Fibroblast of villous mesenchyme (primary cell): ENCODE results near the gene TMEM161A. TPM values are rescaled to one million over a fixed set of nuclear protein-coding genes. Genes with fewer than 3 reads are reported as not detected.
"Not testable (repeated sequence)": the region's sequence is repeated elsewhere in the genome, so short reads cannot be mapped to it uniquely, and the experiment has no call there.

Experiments used
- DNase-seq: peaks from one replicate; pipeline ENCODE4 v3.0.0-alpha.2; 2010; ENCODE audit warnings: low read depth
- H3K4me3 ChIP-seq: 2 replicates; pipeline ENCODE4 v1.5.1; 2011; ENCODE audit warnings: low read depth, mild to moderate bottlenecking, low read length
- total RNA-seq: library from RNA; depleted of rRNA; stranded (reverse); fragments of >200 nt; gene quantifications from 2 replicates; pipeline ENCODE4 v1.2.3, GENCODE V29; 2012
- TF ChIP-seq, protein P1 (sequence below): IDR thresholded peaks from 2 replicates; pipeline ENCODE4 v1.5.1; 2012; ENCODE audit warnings: low read depth, mild to moderate bottlenecking, low read length; ENCODE audit not compliant: insufficient read depth

The TMEM161A gene
- total RNA-seq, 1 donor, result 18.1 TPM

- TF ChIP-seq, protein P1, sequence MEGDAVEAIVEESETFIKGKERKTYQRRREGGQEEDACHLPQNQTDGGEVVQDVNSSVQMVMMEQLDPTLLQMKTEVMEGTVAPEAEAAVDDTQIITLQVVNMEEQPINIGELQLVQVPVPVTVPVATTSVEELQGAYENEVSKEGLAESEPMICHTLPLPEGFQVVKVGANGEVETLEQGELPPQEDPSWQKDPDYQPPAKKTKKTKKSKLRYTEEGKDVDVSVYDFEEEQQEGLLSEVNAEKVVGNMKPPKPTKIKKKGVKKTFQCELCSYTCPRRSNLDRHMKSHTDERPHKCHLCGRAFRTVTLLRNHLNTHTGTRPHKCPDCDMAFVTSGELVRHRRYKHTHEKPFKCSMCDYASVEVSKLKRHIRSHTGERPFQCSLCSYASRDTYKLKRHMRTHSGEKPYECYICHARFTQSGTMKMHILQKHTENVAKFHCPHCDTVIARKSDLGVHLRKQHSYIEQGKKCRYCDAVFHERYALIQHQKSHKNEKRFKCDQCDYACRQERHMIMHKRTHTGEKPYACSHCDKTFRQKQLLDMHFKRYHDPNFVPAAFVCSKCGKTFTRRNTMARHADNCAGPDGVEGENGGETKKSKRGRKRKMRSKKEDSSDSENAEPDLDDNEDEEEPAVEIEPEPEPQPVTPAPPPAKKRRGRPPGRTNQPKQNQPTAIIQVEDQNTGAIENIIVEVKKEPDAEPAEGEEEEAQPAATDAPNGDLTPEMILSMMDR, result no peak
- no peak overlapping the region for H3K4me3 ChIP-seq
- DNase-seq, result no peak
Observed at GRCh38 chr19:19111136-19111835, 27.0 kb downstream of the TMEM161A start.

GRCh38 chr19:19110410-19111135 is 27.7 kb downstream of the TMEM161A start:
- DNase-seq, result no peak
- H3K4me3 ChIP-seq, result no peak overlapping the region
- TF ChIP-seq, protein P1, result peak; percentile 17

DNA sequence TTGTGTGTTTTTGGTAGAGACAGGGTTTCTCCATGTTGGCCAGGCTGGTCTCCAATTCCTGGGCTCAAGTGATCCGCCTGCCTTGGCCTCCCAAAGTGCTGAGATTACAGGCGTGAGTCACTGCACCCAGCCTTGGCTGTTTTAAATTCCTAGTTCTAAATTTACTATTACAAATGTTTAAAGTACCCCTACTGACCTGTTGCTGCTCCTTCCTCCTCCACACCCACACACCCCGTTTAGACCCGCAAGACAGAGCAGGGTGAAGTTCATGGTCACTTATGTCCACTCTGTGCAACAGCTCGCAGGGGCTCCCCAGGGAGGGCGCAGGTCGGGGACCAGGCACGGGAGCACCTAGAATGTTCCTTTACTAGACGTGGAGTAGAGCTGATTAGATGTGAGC is 28.7 kb downstream of the TMEM161A start:
- TF ChIP-seq, protein P1, result no peak
- peak; percentile 22 for DNase-seq
- H3K4me3 ChIP-seq, result no peak overlapping the region

GRCh38 chr19:19107654-19108053 is 30.6 kb downstream of the TMEM161A start:
- DNase-seq, result no peak
- H3K4me3 ChIP-seq, result no peak overlapping the region
- TF ChIP-seq, protein P1, result no peak

GRCh38 chr19:19106938-19107337 is 31.3 kb downstream of the TMEM161A start:
- H3K4me3 ChIP-seq, DNase-seq: not testable (repeated sequence)

DNA sequence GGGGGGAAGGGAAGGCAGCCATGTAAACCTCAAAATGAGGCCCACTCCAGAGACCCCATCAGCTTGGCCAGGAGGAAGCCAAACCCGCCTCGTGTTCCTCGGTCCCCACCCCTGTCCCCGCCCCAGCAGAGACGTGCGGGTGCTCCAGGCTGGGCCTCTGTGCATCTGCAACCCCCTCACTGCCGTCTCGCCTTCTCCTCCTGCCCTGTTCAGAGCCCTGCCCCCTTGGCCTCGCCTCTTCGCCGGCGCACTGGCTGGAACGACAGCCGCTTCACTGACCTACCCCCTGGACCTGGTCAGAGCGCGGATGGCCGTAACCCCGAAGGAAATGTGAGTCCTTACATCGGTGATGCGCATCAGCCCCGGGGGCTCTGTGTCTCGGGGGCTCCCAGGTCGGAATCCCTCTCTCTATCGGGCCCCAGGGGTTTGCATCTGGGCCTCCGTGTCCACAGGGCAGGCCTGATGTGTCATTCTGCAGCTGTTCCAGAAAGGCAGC is 32.2 kb downstream of the TMEM161A start:
- H3K4me3 ChIP-seq, result peak overlapping the region; percentile 54
- TF ChIP-seq, protein P1, result no peak
- peak; percentile 28 for DNase-seq

- TF ChIP-seq, protein P1, result no peak
- peak; percentile 68 for DNase-seq
- peak overlapping the region; percentile 54 for H3K4me3 ChIP-seq
Observed at GRCh38 chr19:19105365-19106055, 32.8 kb downstream of the TMEM161A start.
